CD14-positive monocyte (primary cell): Measurements from ENCODE around the gene MUC20. TPM values are rescaled to one million over a fixed set of nuclear protein-coding genes. Genes with fewer than 3 reads are reported as not detected.

Experiments
- DNase-seq, 3 donors: peaks; one replicate each; pipeline ENCODE4 v3.0.0-alpha.2; 2011 to 2022
- H2AFZ ChIP-seq: 2 replicates; pipeline ENCODE4 v1.6.0; 2012; ENCODE audit warnings: mild to moderate bottlenecking, low read depth, low read length, inconsistent platforms; ENCODE audit not compliant: insufficient read depth, poor library complexity, severe bottlenecking
- H3K27ac ChIP-seq, 2 donors: 1 replicate in 1 of 2; 2 replicates in 1 of 2; pipeline ENCODE4 v1.5.1; 2012 to 2013; ENCODE audit warnings: low read length in 2 of 2, control low read depth in 1 of 2, inconsistent platforms in 1 of 2, low read depth in 1 of 2, mild to moderate bottlenecking in 1 of 2
- H3K27me3 ChIP-seq, 2 donors: one replicate each; pipeline versions ENCODE4 v1.6.0 to v1.6.1; 2011 to 2013; ENCODE audit warnings: low read length in 2 of 2; ENCODE audit not compliant: control insufficient read depth in 2 of 2, insufficient read depth in 2 of 2
- H3K36me3 ChIP-seq, 2 donors: replicated peaks in 1 of 2; 1 replicate in 1 of 2; 2 replicates in 1 of 2; pipeline versions ENCODE4 v1.5.1 to v1.6.1; 2012 to 2013; ENCODE audit warnings: low read length in 2 of 2, control low read depth in 1 of 2, inconsistent platforms in 1 of 2, mild to moderate bottlenecking in 1 of 2; ENCODE audit not compliant: insufficient read depth in 2 of 2, control insufficient read depth in 1 of 2
- H3K4me1 ChIP-seq, 2 donors: 1 replicate in 1 of 2; 2 replicates in 1 of 2; pipeline versions ENCODE4 v1.5.1 to v1.6.1; 2012 to 2013; ENCODE audit warnings: low read length in 2 of 2, control low read depth in 1 of 2, inconsistent platforms in 1 of 2, mild to moderate bottlenecking in 1 of 2, moderate library complexity in 1 of 2; ENCODE audit not compliant: insufficient read depth in 2 of 2, control insufficient read depth in 1 of 2
- H3K4me2 ChIP-seq: replicated peaks from 2 replicates; pipeline ENCODE3; 2012; ENCODE audit warnings: low read length, moderate library complexity, mild to moderate bottlenecking; ENCODE audit not compliant: poor library complexity, severe bottlenecking; ENCODE audit errors: extremely low read depth
- H3K4me3 ChIP-seq, 3 experiments: fragments of 200-600 bp in 1 of 3; sonication (generic) in 1 of 3; replicated peaks in 1 of 3; 1 replicate in 2 of 3; 2 replicates in 1 of 3; pipeline ENCODE4 v1.5.1; 2011 to 2013; ENCODE audit warnings: low read length in 3 of 3, mild to moderate bottlenecking in 3 of 3, control low read depth in 2 of 3, low read depth in 2 of 3, inconsistent platforms in 1 of 3, moderate library complexity in 1 of 3
- H3K79me2 ChIP-seq: 2 replicates; pipeline ENCODE4 v1.6.0; 2012; ENCODE audit warnings: mild to moderate bottlenecking, control low read depth, inconsistent platforms, low read length, moderate library complexity; ENCODE audit not compliant: insufficient read depth
- H3K9ac ChIP-seq: 2 replicates; pipeline ENCODE4 v1.6.0; 2017; ENCODE audit warnings: low read length, mild to moderate bottlenecking; ENCODE audit not compliant: insufficient read depth, poor library complexity, severe bottlenecking
- H3K9me3 ChIP-seq, 2 donors: replicated peaks in 1 of 2; 1 replicate in 1 of 2; 2 replicates in 1 of 2; pipeline versions ENCODE4 v1.5.1 to v1.6.1; 2012 to 2013; ENCODE audit warnings: low read length in 2 of 2, control low read depth in 1 of 2; ENCODE audit not compliant: control insufficient read depth in 1 of 2, insufficient read depth in 1 of 2
- H4K20me1 ChIP-seq: 2 replicates; pipeline ENCODE4 v1.6.0; 2012; ENCODE audit warnings: mild to moderate bottlenecking, low read length, control low read depth, moderate library complexity; ENCODE audit not compliant: insufficient read depth
- H3K27ac Mint-ChIP-seq, 7 donors: one replicate each; pipeline ENCODE4 v1.8.0; 2020; ENCODE audit warnings: mild to moderate bottlenecking in 7 of 7, mixed read lengths in 7 of 7, moderate library complexity in 6 of 7, inconsistent platforms in 2 of 7
- H3K27me3 Mint-ChIP-seq, 3 donors: one replicate each; pipeline ENCODE4 v1.8.0; 2021 to 2022; ENCODE audit warnings: low read depth in 3 of 3, mild to moderate bottlenecking in 3 of 3, mixed read lengths in 3 of 3, moderate library complexity in 3 of 3, inconsistent platforms in 1 of 3
- H3K36me3 Mint-ChIP-seq, 2 donors: one replicate each; pipeline ENCODE4 v1.8.0; 2020; ENCODE audit warnings: mixed read lengths in 2 of 2, inconsistent platforms in 1 of 2, mild to moderate bottlenecking in 1 of 2
- H3K4me1 Mint-ChIP-seq: one replicate; pipeline ENCODE4 v1.8.0; 2020; ENCODE audit warnings: mild to moderate bottlenecking, mixed read lengths
- H3K4me3 Mint-ChIP-seq, 2 donors: one replicate each; pipeline ENCODE4 v1.8.0; 2020; ENCODE audit warnings: mild to moderate bottlenecking in 2 of 2, mixed read lengths in 2 of 2, moderate library complexity in 1 of 2
- H3K9me3 Mint-ChIP-seq, 7 donors: one replicate each; pipeline ENCODE4 v1.8.0; 2020 to 2022; ENCODE audit warnings: mixed read lengths in 7 of 7, mild to moderate bottlenecking in 6 of 7, moderate library complexity in 6 of 7, inconsistent platforms in 2 of 7
- CTCF ChIP-seq: fragments of 200-600 bp; IDR thresholded peaks from one replicate; pipeline ENCODE4 v1.8.0; 2022; ENCODE audit warnings: antibody characterized with exemption, mild to moderate bottlenecking
- WGBS: methylation state at CpG from one replicate; pipeline ENCODE4 v1.1.5; 2013; ENCODE audit warnings: missing lambda C conversion rate; ENCODE audit not compliant: insufficient coverage; 5-methylcytosine and 5-hydroxymethylcytosine counted together
- intact Hi-C, 2 donors: fragments of 100-400 bp; cut with micrococcal nuclease; formaldehyde crosslinking; loops; one replicate each; pipeline versions ENCODE4 v1.15.0 to v1.15.1; 2023
- polyA plus RNA-seq, 3 donors: library from polyadenylated mRNA; depleted of rRNA in 1 of 3; unstranded in 2 of 3; stranded (reverse) in 1 of 3; fragments of 300-500 nt in 2 of 3; fragments of >200 nt in 1 of 3; fragmentation: Illumina TruSeq in 2 of 3; gene quantifications; 1 replicate in 2 of 3; 2 replicates in 1 of 3; pipeline ENCODE4 v1.2.3, GENCODE V29; 2012 to 2021

Gene MUC20
- polyA plus RNA-seq, 3 donors = 5.4 TPM; not detected in 2

GRCh38 chr3:195729476-195730251 is 8.9 kb downstream of the MUC20 start:
- no peaks in the 10 kb centered on the region for H3K36me3 Mint-ChIP-seq
- Histone ChIP-seq H3K4me1 (no peaks in the 10 kb centered on the region), H3K9ac (no peak overlapping the region), H3K79me2 (no peaks in the 10 kb centered on the region), H3K4me2 (no peak overlapping the region), H4K20me1 (no peaks in the 10 kb centered on the region), H3K9me3 (no peaks in the 10 kb centered on the region), H3K27ac (no peak overlapping the region), H3K27me3 (no peaks in the 10 kb centered on the region), H2AFZ (no peak overlapping the region), H3K36me3 (no peaks in the 10 kb centered on the region), H3K4me3 (no peak overlapping the region)
- no peak overlapping the region for H3K27ac Mint-ChIP-seq
- no peak for TF ChIP-seq CTCF
- H3K9me3 Mint-ChIP-seq = no peaks in the 10 kb centered on the region
- DNase-seq = no peak
- WGBS = 90% methylated on average over 18 of the region's 18 CpGs
- no peak overlapping the region for H3K4me3 Mint-ChIP-seq
- H3K27me3 Mint-ChIP-seq = peaks cover 2 to 10% (median 5%) of the 10 kb centered on the region in 3 donors
- intact Hi-C loops = loop anchor here (1.0 kb wide), 1 partner anchor 16 kb away; no protein-coding TSS in a partner anchor
- H3K4me1 Mint-ChIP-seq = no peaks in the 10 kb centered on the region

DNA sequence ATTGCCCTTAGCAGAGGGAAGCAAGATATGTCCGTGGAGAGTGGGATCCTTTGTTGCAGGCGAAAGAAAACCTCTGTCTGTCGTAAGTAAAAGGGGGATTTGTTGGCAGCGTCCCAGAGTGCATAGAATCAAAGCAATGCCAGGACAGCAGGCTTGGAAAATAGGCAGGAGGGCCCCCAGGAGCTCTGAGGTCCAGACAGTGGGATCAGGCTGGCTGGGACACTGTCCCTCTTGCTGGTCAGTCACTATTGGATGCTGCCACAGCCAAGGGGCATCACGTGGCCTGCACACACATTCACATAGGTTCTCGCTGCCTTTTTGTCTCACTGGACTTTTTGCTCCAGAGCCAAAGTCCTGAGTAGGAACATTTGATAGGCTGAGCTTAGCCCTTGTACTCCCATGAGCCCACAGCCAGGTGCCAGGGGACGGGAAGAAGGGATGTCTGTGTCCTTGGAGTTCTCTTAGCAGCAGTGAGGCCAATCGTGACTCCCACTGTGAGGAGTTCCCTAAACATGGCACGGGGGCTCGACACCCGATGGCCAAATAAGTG is 10.7 kb downstream of the MUC20 start:
- no peak overlapping the region for H3K4me3 Mint-ChIP-seq
- Histone ChIP-seq H3K27ac (no peak overlapping the region), H3K4me3 (no peak overlapping the region), H3K36me3 (no peaks in the 10 kb centered on the region), H3K4me1 (no peaks in the 10 kb centered on the region), H4K20me1 (no peaks in the 10 kb centered on the region), H2AFZ (no peak overlapping the region), H3K9me3 (no peaks in the 10 kb centered on the region), H3K4me2 (no peak overlapping the region), H3K9ac (no peak overlapping the region), H3K27me3 (no peaks in the 10 kb centered on the region), H3K79me2 (no peaks in the 10 kb centered on the region)
- no peaks in the 10 kb centered on the region for H3K4me1 Mint-ChIP-seq
- intact Hi-C loops = no loop called here
- H3K9me3 Mint-ChIP-seq = no peaks in the 10 kb centered on the region
- no peak for TF ChIP-seq CTCF
- DNase-seq = no peak
- peaks cover 0 to 3% of the 10 kb centered on the region in 2 donors for H3K36me3 Mint-ChIP-seq
- H3K27ac Mint-ChIP-seq = no peak overlapping the region
- 89% methylated on average over 11 of the region's 11 CpGs for WGBS
- peaks cover 2 to 10% (median 5%) of the 10 kb centered on the region in 3 donors for H3K27me3 Mint-ChIP-seq
